NCI-H524 treated with DMSO at 0.1 percent for 48 hours (cell line): ENCODE measurements around the gene ZMYND15.
"Not testable (repeated sequence)": the region's sequence is repeated elsewhere in the genome, so short reads cannot be mapped to it uniquely, and the experiment has no call there.

ENCODE experiments used
- DNase-seq: peaks from one replicate; lab custom pipeline; 2025; lab: John Stamatoyannopoulos, UW

Gene ZMYND15

GRCh38 chr17:4739122-4740024 lies at the start of gene ZMYND15, which contains the start of gene CXCL16:
TSS of gene ZMYND15 (plus strand) at chr17:4739833. CDS start at chr17:4740549, 716 bp downstream.
TSS of gene CXCL16 (minus strand) at chr17:4739928. CDS start at chr17:4739339, 589 bp downstream.
- DNase-seq: no peak

- DNase-seq: not testable (repeated sequence)
These were observed 49.8 kb upstream of the ZMYND15 start for GRCh38 chr17:4689872-4690271.

- DNase-seq: no peak
These were observed 48.9 kb upstream of the ZMYND15 start for GRCh38 chr17:4690745-4691144.

GRCh38 chr17:4691686-4692085 lies 47.9 kb upstream of the ZMYND15 start:
- no peak for DNase-seq

- DNase-seq: no peak
These were observed 46.2 kb upstream of the ZMYND15 start for GRCh38 chr17:4693416-4693815.

GRCh38 chr17:4696437-4696805 lies 43.2 kb upstream of the ZMYND15 start:
- DNase-seq: no peak

GRCh38 chr17:4699401-4700056 lies 40.1 kb upstream of the ZMYND15 start:
- DNase-seq: not testable (repeated sequence)

GRCh38 chr17:4701116-4701515 lies 38.5 kb upstream of the ZMYND15 start:
- no peak for DNase-seq

- no peak for DNase-seq
These were observed 36.3 kb upstream of the ZMYND15 start for GRCh38 chr17:4703330-4703691.

- not testable (repeated sequence) for DNase-seq
These were observed 35.1 kb upstream of the ZMYND15 start for GRCh38 chr17:4704574-4704907.

GRCh38 chr17:4704991-4705390 lies 34.6 kb upstream of the ZMYND15 start:
- no peak for DNase-seq

- DNase-seq: no peak
These were observed 33.5 kb upstream of the ZMYND15 start for GRCh38 chr17:4706121-4706520.

GRCh38 chr17:4708436-4708835 lies 31.2 kb upstream of the ZMYND15 start:
- no peak for DNase-seq

- DNase-seq: peak; percentile 98
These were observed 29.6 kb upstream of the ZMYND15 start, which contains the start of gene ARRB2 for GRCh38 chr17:4709794-4710692. TSS of gene ARRB2 (plus strand) at chr17:4710632. CDS start at chr17:4710722, 90 bp downstream.

GRCh38 chr17:4710693-4711634 lies 28.7 kb upstream of the ZMYND15 start:
- DNase-seq: no peak

- no peak for DNase-seq
These were observed 27.9 kb upstream of the ZMYND15 start for GRCh38 chr17:4711661-4712181.

- no peak for DNase-seq
These were observed 27.1 kb upstream of the ZMYND15 start for GRCh38 chr17:4712526-4712925.

- DNase-seq: not testable (repeated sequence)
These were observed 25.1 kb upstream of the ZMYND15 start for GRCh38 chr17:4714340-4715062.

GRCh38 chr17:4715063-4715744 lies 24.4 kb upstream of the ZMYND15 start:
- no peak for DNase-seq
